ENCODE data around the gene PYGB.

The PYGB gene

GRCh38 chr20:25216199-25216945 lies 31.5 kb upstream of the PYGB start:
- DNase-seq (ENCODE audit: low spot score) = no peak

GRCh38 chr20:25217161-25218108 lies 30.4 kb upstream of the PYGB start:
- DNase-seq (ENCODE audit: low spot score) = no peak

GRCh38 chr20:25218109-25218486 lies 29.8 kb upstream of the PYGB start:
- no peak for DNase-seq (ENCODE audit: low spot score)

DNA sequence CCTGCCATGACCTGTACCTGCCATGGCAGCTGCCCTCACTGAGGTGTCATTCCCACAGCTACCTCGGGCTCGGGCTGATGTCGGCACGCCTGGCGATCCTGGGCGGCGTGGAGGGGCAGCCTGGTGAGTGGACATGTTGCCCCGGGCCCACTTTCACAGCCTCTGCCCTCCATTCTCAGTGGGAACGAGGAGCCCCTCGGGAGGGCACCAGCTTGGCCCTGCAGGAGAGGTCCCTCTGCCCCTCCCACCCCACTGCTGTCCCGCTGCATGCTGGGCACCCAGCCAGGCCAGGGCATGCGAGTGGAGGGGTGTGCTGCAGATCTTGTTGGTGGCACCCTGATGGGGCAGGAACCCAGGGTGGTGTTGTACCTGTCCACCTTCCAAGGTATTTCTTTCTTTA lies 29.4 kb upstream of the PYGB start:
- DNase-seq (ENCODE audit: low spot score) = no peak

DNA sequence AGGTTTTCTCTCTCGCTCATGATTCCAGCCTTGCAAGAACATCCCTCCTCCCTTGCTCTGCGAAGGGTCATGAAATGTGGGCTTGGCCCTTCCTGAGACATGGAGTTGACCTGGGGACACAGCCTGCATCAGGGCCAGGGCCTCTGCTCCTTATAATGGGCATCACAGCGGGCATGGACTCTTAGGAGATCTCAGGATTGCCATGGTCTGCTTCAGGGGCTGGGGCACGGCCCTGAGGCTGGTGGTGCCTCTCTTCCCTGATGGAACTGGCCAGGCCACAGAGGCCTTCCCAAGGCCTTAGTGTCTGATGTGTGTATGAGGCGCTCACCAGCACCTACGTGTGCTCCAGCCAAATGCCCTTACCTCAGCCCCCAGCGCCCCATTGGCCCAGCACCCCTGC lies 28.5 kb upstream of the PYGB start:
- no peak for DNase-seq (ENCODE audit: low spot score)

DNA sequence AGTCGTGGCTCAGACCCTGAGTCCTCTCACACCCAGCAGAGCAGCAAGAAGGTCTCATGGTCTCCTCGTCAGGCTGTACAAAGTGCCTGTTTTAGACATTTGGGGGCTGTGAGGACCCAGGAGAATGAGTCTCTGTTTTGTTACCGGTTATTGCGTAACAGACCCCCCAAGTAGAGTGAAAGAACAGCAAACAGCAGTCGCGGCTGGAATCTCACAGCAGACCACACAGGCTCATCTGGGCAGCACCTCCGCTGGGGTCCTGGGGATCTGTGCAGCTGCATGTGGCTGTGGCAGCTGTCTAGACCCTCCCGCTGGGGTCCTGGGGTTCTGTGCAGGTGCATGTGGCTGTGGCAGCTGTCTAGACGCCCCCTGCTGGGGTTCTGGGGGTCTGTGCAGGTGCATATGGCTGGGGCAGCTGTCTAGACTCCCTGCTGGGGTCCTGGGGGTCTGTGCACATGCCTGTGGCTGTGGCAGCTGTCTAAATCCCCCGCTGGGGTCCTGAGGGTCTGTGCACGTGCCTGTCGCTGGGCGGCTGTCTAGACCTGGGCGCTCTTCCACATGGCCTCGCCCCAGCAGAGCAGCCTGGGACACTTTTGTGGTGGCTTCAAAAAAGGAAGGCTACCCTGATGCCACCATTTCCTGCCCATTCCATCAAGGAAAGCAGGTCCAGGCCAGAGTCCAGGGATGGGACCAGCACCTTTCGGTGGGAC lies 27.7 kb upstream of the PYGB start:
- no peak for DNase-seq (ENCODE audit: low spot score)

DNA sequence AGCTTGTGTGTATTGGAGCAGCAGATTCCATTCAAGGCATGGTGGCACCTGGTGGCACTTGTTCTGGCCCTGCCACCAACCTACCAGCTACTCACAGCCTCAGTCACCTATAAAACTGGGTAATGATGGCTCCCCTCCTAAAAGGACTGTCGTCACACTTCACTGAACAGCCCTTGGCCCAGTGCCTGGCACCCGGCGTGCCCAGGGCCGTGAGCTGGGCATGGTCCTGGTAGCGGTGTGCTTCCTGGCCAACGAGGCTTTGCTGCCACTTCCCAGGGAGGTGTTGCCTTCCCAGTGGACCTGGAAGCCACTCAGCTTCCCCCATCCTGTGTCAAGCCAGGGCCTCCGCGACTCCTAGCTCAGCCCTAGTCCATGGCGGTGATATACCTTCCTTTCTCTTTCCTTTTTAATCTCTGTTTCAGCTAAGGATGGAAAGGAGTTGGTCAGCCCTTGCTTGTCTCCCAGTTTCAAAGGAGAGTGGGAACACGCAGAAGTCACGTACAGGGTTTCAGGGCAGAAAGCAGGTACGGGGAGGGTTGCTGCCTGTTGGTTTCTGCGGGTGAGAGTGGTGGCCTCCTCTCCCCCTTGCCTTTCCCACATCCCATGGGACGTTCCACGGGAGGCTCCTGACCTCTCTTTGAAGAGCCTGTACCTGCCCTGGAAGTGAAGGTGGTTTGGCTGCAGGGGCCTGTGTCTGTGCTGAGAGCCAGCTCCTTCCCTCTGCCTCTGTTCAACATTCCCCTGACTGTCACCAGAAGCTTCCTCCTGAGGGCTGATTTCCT lies 26.9 kb upstream of the PYGB start:
- DNase-seq (ENCODE audit: low spot score) = no peak

GRCh38 chr20:25221592-25222460 lies 26.1 kb upstream of the PYGB start:
- DNase-seq (ENCODE audit: low spot score) = no peak

GRCh38 chr20:25222461-25223178 lies 25.3 kb upstream of the PYGB start:
- DNase-seq (ENCODE audit: low spot score) = no peak

- DNase-seq (ENCODE audit: low spot score) = peak; percentile 38
These were observed 24.7 kb upstream of the PYGB start for GRCh38 chr20:25223179-25223661.

GRCh38 chr20:25223765-25224720 lies 23.8 kb upstream of the PYGB start:
- DNase-seq (ENCODE audit: low spot score) = no peak

DNA sequence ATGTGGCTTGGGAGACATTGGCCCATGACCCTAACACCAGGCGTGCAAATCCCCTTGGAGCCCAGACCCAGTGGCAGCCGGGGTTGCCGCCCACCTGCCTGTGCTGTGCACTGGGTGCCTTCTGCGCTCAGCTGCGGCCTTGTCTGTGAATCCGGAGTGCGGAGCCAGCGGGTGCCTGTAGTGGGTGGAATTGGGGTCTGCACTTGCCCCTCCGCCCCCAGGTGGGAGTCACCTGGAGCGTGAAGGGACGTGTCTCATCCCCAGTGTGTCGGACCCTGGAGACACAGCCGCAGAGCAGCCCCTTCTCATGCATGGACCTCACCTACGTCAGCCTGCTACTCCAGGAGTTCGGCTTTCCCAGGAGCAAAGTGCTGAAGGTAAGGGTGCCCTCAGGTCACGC lies 22.9 kb upstream of the PYGB start:
- DNase-seq (ENCODE audit: low spot score) = no peak

DNA sequence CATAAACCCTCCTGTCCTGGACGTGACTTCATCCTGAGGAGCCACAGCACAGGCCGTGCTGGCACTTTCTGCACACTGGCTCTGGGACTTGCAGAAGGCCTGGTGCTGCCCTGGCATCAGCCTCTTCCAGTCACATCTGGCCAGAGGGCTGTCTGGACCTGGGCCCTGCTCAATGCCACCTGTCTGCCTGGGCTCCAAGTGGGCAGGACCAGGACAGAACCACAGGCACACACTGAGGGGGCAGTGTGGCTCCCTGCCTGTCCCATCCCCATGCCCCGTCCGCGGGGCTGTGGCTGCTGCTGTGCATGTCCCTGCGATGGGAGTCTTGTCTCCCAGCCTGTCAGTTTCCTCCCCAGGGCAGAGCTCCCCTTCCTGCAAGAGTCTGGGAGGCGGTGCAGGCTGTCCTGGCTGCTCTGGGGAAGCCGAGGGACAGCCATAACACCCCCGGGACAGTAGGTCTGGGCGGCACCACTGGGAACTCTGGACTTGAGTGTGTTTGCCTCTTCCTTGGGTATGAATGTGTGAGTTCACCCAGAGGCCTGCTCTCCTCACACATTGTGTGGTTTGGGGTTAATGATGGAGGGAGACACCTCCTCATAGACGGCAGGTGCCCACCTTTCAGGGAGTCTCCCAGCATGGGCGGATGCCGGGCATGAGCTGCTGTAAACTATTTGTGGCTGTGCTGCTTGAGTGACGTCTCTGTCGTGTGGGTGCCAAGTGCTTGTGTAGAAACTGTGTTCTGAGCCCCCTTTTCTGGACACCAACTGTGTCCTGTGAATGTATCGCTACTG lies 22.0 kb upstream of the PYGB start:
- no peak for DNase-seq (ENCODE audit: low spot score)

GRCh38 chr20:25226433-25227316 lies 21.2 kb upstream of the PYGB start:
- DNase-seq (ENCODE audit: low spot score) = no peak

DNA sequence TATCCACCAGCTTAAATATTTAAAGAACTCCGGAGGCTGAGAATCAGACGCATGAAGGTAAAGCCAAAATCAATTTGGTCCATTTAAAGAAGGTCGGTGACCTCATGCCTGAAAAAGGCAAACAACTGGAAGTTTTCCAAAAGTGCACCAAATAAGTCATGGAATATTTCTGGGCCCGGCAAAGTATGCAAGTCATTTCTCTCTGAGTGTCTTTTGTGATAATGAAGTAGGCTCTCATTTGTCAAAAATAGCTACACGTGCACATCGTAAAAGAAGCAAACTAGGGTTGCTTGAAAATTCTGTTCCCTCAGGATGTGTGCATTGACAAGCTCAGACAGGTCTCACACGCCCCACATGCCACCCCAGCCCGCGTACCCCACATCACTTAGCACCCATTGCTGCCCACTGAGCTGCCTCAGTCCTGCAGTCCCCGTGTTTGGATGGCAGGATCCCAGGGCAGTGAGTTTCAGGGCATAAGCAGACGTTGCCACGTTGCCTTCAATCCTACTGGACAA lies 20.5 kb upstream of the PYGB start:
- peak; percentile 26 for DNase-seq (ENCODE audit: low spot score)

- DNase-seq (ENCODE audit: low spot score) = no peak
These were observed 18.3 kb upstream of the PYGB start for GRCh38 chr20:25229486-25230165.
